ACC112 (cell line): Measurements from ENCODE around the gene TBC1D2B.

ENCODE experiments used
- H2AFZ ChIP-seq: fragments of 200-600 bp; sonication (generic); one replicate; pipeline ENCODE4 v1.6.0; 2017; ENCODE audit warnings: antibody characterized with exemption, low read length; ENCODE audit not compliant: unreplicated experiment
- H3K27ac ChIP-seq: fragments of 200-600 bp; sonication (generic); 2 replicates; pipeline ENCODE4 v1.5.1; 2014; ENCODE audit warnings: low read depth, mild to moderate bottlenecking, antibody characterized with exemption, low read length, moderate library complexity
- H3K27me3 ChIP-seq: fragments of 200-600 bp; sonication (generic); 2 replicates; pipeline ENCODE4 v1.6.1; 2014; ENCODE audit warnings: mild to moderate bottlenecking, antibody characterized with exemption, low read length, moderate library complexity, mixed read lengths; ENCODE audit not compliant: insufficient read depth
- H3K36me3 ChIP-seq: fragments of 200-600 bp; sonication (generic); 2 replicates; pipeline ENCODE4 v1.6.1; 2016; ENCODE audit warnings: mild to moderate bottlenecking, antibody characterized with exemption, low read length, moderate library complexity, mixed read lengths; ENCODE audit not compliant: insufficient read depth
- H3K4me1 ChIP-seq: fragments of 200-600 bp; sonication (generic); one replicate; pipeline ENCODE4 v1.6.1; 2016; ENCODE audit warnings: low read length, mixed read lengths; ENCODE audit not compliant: insufficient read depth, unreplicated experiment, control insufficient read depth
- H3K4me3 ChIP-seq: fragments of 200-600 bp; sonication (generic); 2 replicates; pipeline ENCODE4 v1.5.1; 2014; ENCODE audit warnings: mild to moderate bottlenecking, low read depth, low read length
- H3K79me2 ChIP-seq: fragments of 200-600 bp; sonication (generic); one replicate; pipeline ENCODE4 v1.6.0; 2016; ENCODE audit warnings: low read length; ENCODE audit not compliant: control insufficient read depth, unreplicated experiment, insufficient read depth

Gene TBC1D2B

DNA sequence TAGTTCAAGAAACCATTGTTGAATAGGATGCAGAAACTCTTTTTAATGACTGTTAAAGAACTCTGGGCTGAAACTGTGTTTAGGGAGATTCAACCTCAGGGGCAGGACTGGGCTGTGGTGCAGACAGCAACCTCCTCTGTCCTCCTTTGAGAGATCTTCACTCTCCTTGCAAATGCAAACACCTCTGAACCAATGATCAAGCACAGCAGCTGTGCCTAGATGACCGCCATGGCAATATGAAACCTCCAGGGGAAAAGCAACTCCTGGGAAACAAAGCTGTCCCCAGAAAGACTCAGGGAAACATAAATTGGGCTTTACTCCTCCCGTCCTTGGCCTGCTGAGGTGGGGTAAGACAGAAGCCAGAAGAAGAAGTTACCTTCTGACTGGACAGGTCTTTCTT is 52.6 kb downstream of the TBC1D2B start:
- Histone ChIP-seq H3K27ac (no peak overlapping the region), H2AFZ (no peak overlapping the region), H3K4me1 (peaks cover 5% of the 10 kb centered on the region), H3K36me3 (peaks cover 18% of the 10 kb centered on the region; the same call in 1 of the 2 replicates), H3K27me3 (no peaks in the 10 kb centered on the region), H3K4me3 (no peak overlapping the region), H3K79me2 (peaks cover 4% of the 10 kb centered on the region)

- Histone ChIP-seq H3K79me2 (peaks cover 4% of the 10 kb centered on the region), H2AFZ (no peak overlapping the region), H3K27ac (no peak overlapping the region), H3K4me1 (peaks cover 5% of the 10 kb centered on the region), H3K27me3 (no peaks in the 10 kb centered on the region), H3K36me3 (peaks cover 16% of the 10 kb centered on the region; the same call in 1 of the 2 replicates), H3K4me3 (no peak overlapping the region)
These were observed 53.0 kb downstream of the TBC1D2B start for GRCh38 chr15:78024519-78024870.

GRCh38 chr15:78023865-78024518 is 53.5 kb downstream of the TBC1D2B start:
- H3K4me1 ChIP-seq: peaks cover 5% of the 10 kb centered on the region
- no peak overlapping the region for H2AFZ ChIP-seq
- no peaks in the 10 kb centered on the region for H3K27me3 ChIP-seq
- peaks cover 4% of the 10 kb centered on the region for H3K79me2 ChIP-seq
- no peak overlapping the region for H3K27ac ChIP-seq
- H3K36me3 ChIP-seq: peaks cover 16% of the 10 kb centered on the region; the same call in 1 of the 2 replicates
- H3K4me3 ChIP-seq: no peak overlapping the region

GRCh38 chr15:78023081-78023665 is 54.3 kb downstream of the TBC1D2B start:
- peaks cover 5% of the 10 kb centered on the region for H3K4me1 ChIP-seq

GRCh38 chr15:78021761-78022160 is 55.8 kb downstream of the TBC1D2B start:
- Histone ChIP-seq H3K4me1 (peaks cover 5% of the 10 kb centered on the region), H3K27me3 (no peaks in the 10 kb centered on the region), H3K36me3 (peaks cover 16% of the 10 kb centered on the region; the same call in 1 of the 2 replicates), H3K79me2 (peaks cover 4% of the 10 kb centered on the region), H2AFZ (no peak overlapping the region), H3K4me3 (no peak overlapping the region), H3K27ac (no peak overlapping the region)

More at GRCh38 chr15:78023081-78023665, 54.3 kb downstream of the TBC1D2B start:
- Histone ChIP-seq H3K36me3 (peaks cover 16% of the 10 kb centered on the region; the same call in 1 of the 2 replicates), H3K79me2 (peaks cover 4% of the 10 kb centered on the region), H3K4me3 (no peak overlapping the region), H3K27ac (no peak overlapping the region), H3K27me3 (no peaks in the 10 kb centered on the region), H2AFZ (no peak overlapping the region)

GRCh38 chr15:78020007-78020406 is 57.5 kb downstream of the TBC1D2B start:
- H3K4me3 ChIP-seq: no peak overlapping the region

DNA sequence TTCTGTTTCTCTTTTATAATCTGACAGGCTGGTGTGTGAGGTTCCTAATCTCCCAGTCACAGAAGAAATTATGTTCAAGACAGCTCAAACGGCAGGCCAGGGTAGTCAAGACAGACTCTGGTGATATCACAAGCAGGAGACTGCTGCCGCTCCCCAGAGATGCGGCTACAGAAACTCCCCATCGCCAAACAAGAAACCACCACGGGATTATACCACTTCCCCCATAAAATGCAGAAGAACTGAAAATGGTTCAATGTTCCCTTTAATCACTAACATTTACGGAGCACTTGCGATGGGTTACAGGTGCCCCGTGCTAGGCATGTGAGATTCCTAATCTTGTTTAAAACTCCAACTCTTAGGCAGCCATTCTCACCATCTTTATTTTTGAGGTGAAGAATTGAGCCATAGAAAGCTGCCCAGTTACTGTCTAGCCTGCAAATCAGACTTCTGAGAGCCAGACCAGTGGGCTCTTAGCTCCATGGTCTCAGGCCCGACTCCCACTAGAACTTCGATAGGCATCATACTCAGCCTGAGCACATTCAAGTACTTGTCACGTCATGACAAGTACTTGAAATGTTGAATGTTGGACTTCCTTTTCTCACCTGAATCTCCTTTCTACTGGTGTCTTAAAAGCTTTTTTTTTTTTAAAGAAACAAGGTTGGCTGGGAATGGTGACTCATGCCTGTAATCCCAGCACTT is 58.4 kb downstream of the TBC1D2B start:
- peaks cover 4% of the 10 kb centered on the region for H3K79me2 ChIP-seq
- H2AFZ ChIP-seq: no peak overlapping the region
- peaks cover 15% of the 10 kb centered on the region; the same call in 1 of the 2 replicates for H3K36me3 ChIP-seq
- H3K4me3 ChIP-seq: no peak overlapping the region
- no peak overlapping the region for H3K27ac ChIP-seq
- peaks cover under 1% of the 10 kb centered on the region for H3K4me1 ChIP-seq
- H3K27me3 ChIP-seq: no peaks in the 10 kb centered on the region

More at GRCh38 chr15:78020007-78020406, 57.5 kb downstream of the TBC1D2B start:
- no peaks in the 10 kb centered on the region for H3K27me3 ChIP-seq
- peaks cover 20% of the 10 kb centered on the region; the same call in 1 of the 2 replicates for H3K36me3 ChIP-seq
- H2AFZ ChIP-seq: no peak overlapping the region
- H3K27ac ChIP-seq: no peak overlapping the region
- H3K79me2 ChIP-seq: peaks cover 4% of the 10 kb centered on the region
- peaks cover 5% of the 10 kb centered on the region for H3K4me1 ChIP-seq

- no peaks in the 10 kb centered on the region for H3K4me1 ChIP-seq
- H3K27ac ChIP-seq: no peak overlapping the region
- no peaks in the 10 kb centered on the region for H3K27me3 ChIP-seq
- no peak overlapping the region for H3K4me3 ChIP-seq
- no peak overlapping the region for H2AFZ ChIP-seq
- H3K36me3 ChIP-seq: peaks cover 17% of the 10 kb centered on the region; the same call in 1 of the 2 replicates
- peaks cover 4% of the 10 kb centered on the region for H3K79me2 ChIP-seq
These were observed 59.1 kb downstream of the TBC1D2B start for GRCh38 chr15:78018445-78018844.

- Histone ChIP-seq H3K4me3 (no peak overlapping the region), H3K27me3 (no peaks in the 10 kb centered on the region), H3K79me2 (peaks cover 4% of the 10 kb centered on the region), H3K27ac (no peak overlapping the region), H3K36me3 (peaks cover 27% of the 10 kb centered on the region), H2AFZ (no peak overlapping the region), H3K4me1 (no peaks in the 10 kb centered on the region)
These were observed 60.7 kb downstream of the TBC1D2B start for GRCh38 chr15:78016860-78017259.

- H3K27ac ChIP-seq: no peak overlapping the region
- peaks cover 8% of the 10 kb centered on the region for H3K4me1 ChIP-seq
- peaks cover 22% of the 10 kb centered on the region for H3K36me3 ChIP-seq
- no peak overlapping the region for H2AFZ ChIP-seq
- no peak overlapping the region for H3K4me3 ChIP-seq
- H3K27me3 ChIP-seq: no peaks in the 10 kb centered on the region
- no peaks in the 10 kb centered on the region for H3K79me2 ChIP-seq
These were observed 64.9 kb downstream of the TBC1D2B start for GRCh38 chr15:78012643-78013077.
